GM21381 (cell line): ENCODE results near the gene CDH26.
"Not testable (repeated sequence)": the region's sequence is repeated elsewhere in the genome, so short reads cannot be mapped to it uniquely, and the experiment has no call there.

Source experiments
- ATAC-seq: cut with Tn5 transposase; IDR thresholded peaks from one replicate; pipeline ENCODE4 v1.9.1; 2021; ENCODE audit warnings: mild to moderate bottlenecking, moderate library complexity; ENCODE audit not compliant: unreplicated experiment

Gene CDH26

GRCh38 chr20:60040471-60041162, 82.4 kb downstream of the CDH26 start:
- ATAC-seq, result no peak

- not testable (repeated sequence) for ATAC-seq
Observed at GRCh38 chr20:60041436-60042165, 83.4 kb downstream of the CDH26 start.

GRCh38 chr20:60043435-60043834, 85.2 kb downstream of the CDH26 start:
- ATAC-seq, result no peak

GRCh38 chr20:60046011-60046413, 87.8 kb downstream of the CDH26 start:
- no peak for ATAC-seq

GRCh38 chr20:60046436-60046835, 88.2 kb downstream of the CDH26 start:
- ATAC-seq, result no peak

- ATAC-seq, result no peak
Observed at GRCh38 chr20:60046860-60047259, 88.6 kb downstream of the CDH26 start.

- ATAC-seq, result no peak
Observed at GRCh38 chr20:60048634-60049521, 90.7 kb downstream of the CDH26 start.

- no peak for ATAC-seq
Observed at GRCh38 chr20:60049601-60050000, 91.4 kb downstream of the CDH26 start.

- ATAC-seq, result no peak
Observed at GRCh38 chr20:60050193-60050947, 92.1 kb downstream of the CDH26 start.

- no peak for ATAC-seq
Observed at GRCh38 chr20:60051911-60052310, 93.7 kb downstream of the CDH26 start.

- no peak for ATAC-seq
Observed at GRCh38 chr20:60052322-60052721, 94.1 kb downstream of the CDH26 start.

- ATAC-seq, result no peak
Observed at GRCh38 chr20:60053125-60053817, 95.0 kb downstream of the CDH26 start.

GRCh38 chr20:60053818-60054190, 95.6 kb downstream of the CDH26 start:
- ATAC-seq, result no peak

GRCh38 chr20:60054716-60055634, 96.8 kb downstream of the CDH26 start:
- no peak for ATAC-seq

- no peak for ATAC-seq
Observed at GRCh38 chr20:60055740-60056139, 97.5 kb downstream of the CDH26 start.

GRCh38 chr20:60056407-60057122, 98.3 kb downstream of the CDH26 start:
- ATAC-seq, result no peak

- peak; percentile 57 for ATAC-seq
Observed at GRCh38 chr20:60057123-60057865, 99.1 kb downstream of the CDH26 start.
